PC-9 (cell line): Measurements from ENCODE around the gene ADAMTSL2. TPM values are rescaled to one million over a fixed set of nuclear protein-coding genes. Genes with fewer than 3 reads are reported as not detected.

Source experiments
- BruUV-seq: library from RNA; stranded (reverse); fragments of 400-500 nt; replicated peaks from 2 replicates; lab custom pipeline; 2021; lab: Mats Ljungman, UMichigan
- CTCF ChIA-PET: fragments of 300-600 bp; sonication (Branson Sonifier 250); formaldehyde crosslinking; loops from one replicate; lab custom pipeline; 2022; ENCODE audit warnings: antibody characterized with exemption; lab: Charles Lee
- POLR2A ChIA-PET: fragments of 300-600 bp; sonication (Branson Sonifier 250); formaldehyde crosslinking; loops from one replicate; lab custom pipeline; 2022; ENCODE audit warnings: antibody characterized with exemption; ENCODE audit not compliant: unreplicated experiment; lab: Charles Lee
- DNase-seq, 2 experiments: peaks; one replicate each; pipeline versions ENCODE4 v3.0.0 to v3.0.0-alpha.2; 2015 to 2022; ENCODE audit warnings: mixed read lengths in 1 of 2
- H2AFZ ChIP-seq: fragments of 200-600 bp; sonication (generic); 2 replicates; pipeline ENCODE4 v1.8.1; 2017; ENCODE audit warnings: antibody characterized with exemption
- H3F3A ChIP-seq: fragments of 200-600 bp; sonication (generic); 2 replicates; pipeline ENCODE4 v1.8.1; 2017; ENCODE audit warnings: antibody characterized with exemption, mild to moderate bottlenecking, low read depth; ENCODE audit not compliant: insufficient read depth
- H3K27ac ChIP-seq: fragments of 200-600 bp; sonication (generic); 2 replicates; pipeline ENCODE4 v1.6.1; 2016; ENCODE audit warnings: mixed run types
- H3K27me3 ChIP-seq: fragments of 200-600 bp; sonication (generic); 2 replicates; pipeline ENCODE4 v1.6.1; 2016; ENCODE audit warnings: low read depth, mixed run types; ENCODE audit not compliant: insufficient read depth
- H3K36me3 ChIP-seq: fragments of 200-600 bp; sonication (generic); 2 replicates; pipeline ENCODE4 v1.6.1; 2016; ENCODE audit warnings: low read depth, mixed run types
- H3K4me1 ChIP-seq: fragments of 200-600 bp; sonication (generic); replicated peaks from 2 replicates; pipeline ENCODE4 v1.6.1; 2016; ENCODE audit warnings: mixed run types; ENCODE audit not compliant: insufficient read depth
- H3K4me2 ChIP-seq: fragments of 200-600 bp; sonication (generic); 2 replicates; pipeline ENCODE4 v1.6.1; 2017; ENCODE audit warnings: mixed run types
- H3K4me3 ChIP-seq: fragments of 200-600 bp; sonication (generic); 2 replicates; pipeline ENCODE4 v1.6.1; 2016; ENCODE audit warnings: mixed run types
- H3K79me2 ChIP-seq: fragments of 200-600 bp; sonication (generic); 2 replicates; pipeline ENCODE4 v1.6.1; 2017; ENCODE audit warnings: low read depth, mixed run types
- H3K9me2 ChIP-seq: fragments of 200-600 bp; sonication (generic); 2 replicates; pipeline ENCODE4 v1.8.1; 2017; ENCODE audit warnings: mild to moderate bottlenecking; ENCODE audit not compliant: insufficient read depth
- H3K9me3 ChIP-seq: fragments of 200-600 bp; sonication (generic); 2 replicates; pipeline ENCODE4 v1.8.1; 2016; ENCODE audit warnings: low read depth; ENCODE audit not compliant: insufficient read depth
- H4K20me1 ChIP-seq: fragments of 200-600 bp; sonication (generic); 2 replicates; pipeline ENCODE4 v1.8.1; 2017; ENCODE audit not compliant: insufficient read depth
- CTCF ChIP-seq: fragments of 200-600 bp; sonication (generic); conservative IDR thresholded peaks from 2 replicates; pipeline ENCODE4 v1.6.1; 2017; ENCODE audit warnings: mixed run types, antibody characterized with exemption, mild to moderate bottlenecking, moderate library complexity
- EZH2 ChIP-seq: fragments of 200-600 bp; sonication (generic); IDR thresholded peaks from 2 replicates; pipeline ENCODE4 v1.8.0; 2017; ENCODE audit warnings: antibody characterized with exemption, low read depth
- intact Hi-C: fragments of 100-400 bp; cut with micrococcal nuclease; formaldehyde crosslinking; loops from one replicate; pipeline ENCODE4 v1.10.0; 2022; ENCODE audit not compliant: unreplicated experiment
- total RNA-seq: library from RNA; stranded (reverse); gene quantifications from 2 replicates; pipeline ENCODE4 v1.2.3, GENCODE V29; 2021

The ADAMTSL2 gene
- total RNA-seq, 1 experiment from 2014 or later: 0.39 TPM

- Histone ChIP-seq H4K20me1 (0 out of 2 replicates have a peak, but pooled peaks cover 5% of the 10 kb centered on the region), H3K4me2 (no peak overlapping the region), H3K27me3 (peaks cover 100% of the 10 kb centered on the region), H3K27ac (no peak overlapping the region), H3K79me2 (no peaks in the 10 kb centered on the region), H3F3A (no peaks in the 10 kb centered on the region), H3K9me2 (no peaks in the 10 kb centered on the region), H3K9me3 (no peaks in the 10 kb centered on the region), H3K36me3 (no peaks in the 10 kb centered on the region), H2AFZ (no peak overlapping the region), H3K4me3 (no peak overlapping the region), H3K4me1 (no peaks in the 10 kb centered on the region)
- POLR2A ChIA-PET: no interaction called here
- BruUV-seq: no TSS peak
- CTCF ChIA-PET: no interaction called here
- DNase-seq: no peak
- intact Hi-C loops: no loop called here
- TF ChIP-seq CTCF: no peak
- TF ChIP-seq EZH2: no peak; the same call in 1 of the 2 replicates
Observed at GRCh38 chr9:133615606-133616188, 81.2 kb downstream of the ADAMTSL2 start.

- CTCF ChIA-PET: interaction anchor here (0.6 kb wide), 1 partner anchor 140 kb away, joined by 4 read pairs; no protein-coding TSS in a partner anchor
- POLR2A ChIA-PET: no interaction called here
Observed at GRCh38 chr9:133616643-133617405, 82.3 kb downstream of the ADAMTSL2 start.

GRCh38 chr9:133618726-133619125 lies 84.2 kb downstream of the ADAMTSL2 start:
- Histone ChIP-seq H3K4me1 (no peaks in the 10 kb centered on the region), H3K27ac (no peak overlapping the region), H3K27me3 (peaks cover 100% of the 10 kb centered on the region), H3K9me2 (no peaks in the 10 kb centered on the region), H3K4me2 (no peak overlapping the region), H3K79me2 (no peaks in the 10 kb centered on the region), H4K20me1 (no peaks in the 10 kb centered on the region), H3K36me3 (no peaks in the 10 kb centered on the region), H3K9me3 (no peaks in the 10 kb centered on the region), H3K4me3 (no peak overlapping the region), H2AFZ (no peak overlapping the region), H3F3A (no peaks in the 10 kb centered on the region)
- no peak for DNase-seq
- ChIA-PET CTCF (no interaction called here), POLR2A (no interaction called here)
- no peak for TF ChIP-seq CTCF
- TF ChIP-seq EZH2: no peak
- intact Hi-C loops: no loop called here
- no TSS peak for BruUV-seq

More at GRCh38 chr9:133616643-133617405, 82.3 kb downstream of the ADAMTSL2 start:
- intact Hi-C loops: no loop called here
- no peaks in the 10 kb centered on the region for H3F3A ChIP-seq
- H3K27me3 ChIP-seq: peaks cover 100% of the 10 kb centered on the region
- H3K9me2 ChIP-seq: no peaks in the 10 kb centered on the region
- H3K4me1 ChIP-seq: no peaks in the 10 kb centered on the region
- no peak overlapping the region for H3K4me3 ChIP-seq
- H4K20me1 ChIP-seq: 0 out of 2 replicates have a peak, but pooled peaks cover 1% of the 10 kb centered on the region
- TF ChIP-seq CTCF: no peak
- TF ChIP-seq EZH2: no peak
- no peaks in the 10 kb centered on the region for H3K9me3 ChIP-seq
- DNase-seq: no peak
- no peak overlapping the region for H3K27ac ChIP-seq
- no TSS peak for BruUV-seq
- H3K4me2 ChIP-seq: no peak overlapping the region
- H3K79me2 ChIP-seq: no peaks in the 10 kb centered on the region
- H2AFZ ChIP-seq: no peak overlapping the region
- no peaks in the 10 kb centered on the region for H3K36me3 ChIP-seq
